SK-N-SH (cell line): ENCODE measurements around the gene WDR33. TPM values are rescaled to one million over a fixed set of nuclear protein-coding genes. Genes with fewer than 3 reads are reported as not detected.
"Not testable (repeated sequence)": the region's sequence is repeated elsewhere in the genome, so short reads cannot be mapped to it uniquely, and the experiment has no call there.

Experiments
- CTCF ChIA-PET: fragments of 300-600, 350-600 bp; formaldehyde crosslinking; extraction: SDS; loops from one replicate; lab custom pipeline; 2021; lab: Yijun Ruan, JAX
- POLR2A ChIA-PET: fragments of 350-600 bp; sonication (Branson Sonifier 250); formaldehyde crosslinking; extraction: SDS; loops from one replicate; lab custom pipeline; 2020; ENCODE audit warnings: antibody characterized with exemption, inconsistent platforms; lab: Yijun Ruan, JAX
- DNase-seq: peaks from one replicate; pipeline ENCODE4 v3.0.0; 2012
- H2AFZ ChIP-seq: fragments of 200-600 bp; sonication (generic); 2 replicates; pipeline ENCODE4 v1.8.1; 2016; ENCODE audit warnings: antibody characterized with exemption, mild to moderate bottlenecking, low read depth
- H3F3A ChIP-seq: fragments of 200-600 bp; sonication (generic); replicated peaks from 2 replicates; pipeline ENCODE3; 2016; ENCODE audit warnings: antibody characterized with exemption, mild to moderate bottlenecking; ENCODE audit not compliant: insufficient read depth
- H3K27ac ChIP-seq, 2 experiments: fragments of 200-500 bp in 1 of 2; fragments of 200-600 bp in 1 of 2; sonication (Bioruptor generic) in 1 of 2; sonication (generic), shearing (Covaris generic) in 1 of 2; 2 replicates each; pipeline versions ENCODE4 v1.5.1 to v1.6.1; 2014 to 2016; ENCODE audit warnings: low read depth in 2 of 2, inconsistent platforms in 1 of 2, low read length in 1 of 2, mild to moderate bottlenecking in 1 of 2, mixed read lengths in 1 of 2
- H3K27me3 ChIP-seq: fragments of 200-600 bp; sonication (generic), shearing (Covaris generic); 2 replicates; pipeline ENCODE4 v1.6.1; 2016; ENCODE audit warnings: mixed run types; ENCODE audit not compliant: insufficient read depth
- H3K36me3 ChIP-seq, 2 experiments: fragments of 200-500 bp in 1 of 2; fragments of 200-600 bp in 1 of 2; sonication (Bioruptor generic) in 1 of 2; sonication (generic) in 1 of 2; replicated peaks in 1 of 2; 2 replicates each; pipeline versions ENCODE3 to v1.5.1; 2014 to 2016; ENCODE audit warnings: low read length in 1 of 2, mild to moderate bottlenecking in 1 of 2; ENCODE audit not compliant: insufficient read depth in 2 of 2, control insufficient read depth in 1 of 2
- H3K4me1 ChIP-seq, 2 experiments: fragments of 200-500 bp in 1 of 2; fragments of 200-600 bp in 1 of 2; sonication (Bioruptor generic) in 1 of 2; sonication (generic), shearing (Covaris generic) in 1 of 2; 2 replicates each; pipeline versions ENCODE4 v1.5.1 to v1.6.1; 2014 to 2016; ENCODE audit warnings: low read depth in 1 of 2, low read length in 1 of 2, mixed run types in 1 of 2; ENCODE audit not compliant: insufficient read depth in 2 of 2, control insufficient read depth in 1 of 2
- H3K4me2 ChIP-seq: fragments of 200-600 bp; sonication (generic), shearing (Covaris generic); 2 replicates; pipeline ENCODE4 v1.6.1; 2017; ENCODE audit warnings: mixed run types
- H3K4me3 ChIP-seq, 2 experiments: fragments of 200-500 bp in 1 of 2; fragments of 200-600 bp in 1 of 2; sonication (Bioruptor generic) in 1 of 2; sonication (generic), shearing (Covaris generic) in 1 of 2; 2 replicates each; pipeline versions ENCODE4 v1.5.1 to v1.8.1; 2014 to 2016; ENCODE audit warnings: low read depth in 2 of 2, inconsistent platforms in 1 of 2, low read length in 1 of 2, mild to moderate bottlenecking in 1 of 2, mixed read lengths in 1 of 2, moderate library complexity in 1 of 2
- H3K79me2 ChIP-seq: fragments of 200-600 bp; sonication (generic); 2 replicates; pipeline ENCODE4 v1.8.1; 2017; ENCODE audit warnings: mild to moderate bottlenecking; ENCODE audit not compliant: insufficient read depth
- H3K9ac ChIP-seq: fragments of 200-600 bp; sonication (generic); 2 replicates; pipeline ENCODE4 v1.6.1; 2017; ENCODE audit warnings: mixed run types
- H3K9me2 ChIP-seq: fragments of 200-600 bp; sonication (generic); 2 replicates; pipeline ENCODE4 v1.6.1; 2017; ENCODE audit warnings: mixed run types
- H3K9me3 ChIP-seq: fragments of 200-600 bp; sonication (generic); 2 replicates; pipeline ENCODE4 v1.6.1; 2017; ENCODE audit warnings: mixed run types, mild to moderate bottlenecking, moderate library complexity
- H4K20me1 ChIP-seq: fragments of 200-600 bp; sonication (generic); 2 replicates; pipeline ENCODE4 v1.6.1; 2017; ENCODE audit warnings: mild to moderate bottlenecking, mixed run types; ENCODE audit not compliant: insufficient read depth
- GABPA ChIP-seq: IDR thresholded peaks from 2 replicates; pipeline ENCODE4 v1.4.0; 2012; ENCODE audit warnings: low read depth, mild to moderate bottlenecking
- NFIC ChIP-seq: IDR thresholded peaks from 2 replicates; pipeline ENCODE4 v1.4.0; 2012; ENCODE audit warnings: borderline replicate concordance
- NRF1 ChIP-seq: IDR thresholded peaks from 2 replicates; pipeline ENCODE4 v1.6.1; 2012; ENCODE audit warnings: low read depth, mild to moderate bottlenecking, low read length
- POLR2AphosphoS5 ChIP-seq: IDR thresholded peaks from 2 replicates; pipeline ENCODE4 v1.6.1; 2012; ENCODE audit warnings: low read depth, low read length
- RAD21 ChIP-seq: IDR thresholded peaks from 2 replicates; pipeline ENCODE4 v1.6.1; 2012; ENCODE audit warnings: mild to moderate bottlenecking, low read length
- RCOR1 ChIP-seq: fragments of 150-350 bp; IDR thresholded peaks from 2 replicates; pipeline ENCODE4 v1.6.1; 2017; ENCODE audit warnings: antibody characterized with exemption, low read length
- RFX5 ChIP-seq: IDR thresholded peaks from 2 replicates; pipeline ENCODE4 v1.6.1; 2012; ENCODE audit warnings: mild to moderate bottlenecking, improper control_type of control experiment, low read length
- SIN3A ChIP-seq: IDR thresholded peaks from 2 replicates; pipeline ENCODE4 v1.6.1; 2012; ENCODE audit warnings: low read depth, mild to moderate bottlenecking, low read length, moderate library complexity, borderline replicate concordance
- TCF12 ChIP-seq: IDR thresholded peaks from 2 replicates; pipeline ENCODE4 v1.4.0; 2012
- YY1 ChIP-seq: IDR thresholded peaks from 2 replicates; pipeline ENCODE4 v1.4.0; 2012; ENCODE audit warnings: low read depth, mild to moderate bottlenecking
- WGBS: methylation state at CpG from one replicate; pipeline ENCODE4 v1.1.6; 2017; ENCODE audit warnings: low lambda C conversion rate; 5-methylcytosine and 5-hydroxymethylcytosine counted together
- polyA plus RNA-seq, 3 experiments: library from polyadenylated mRNA; depleted of rRNA; stranded (reverse); fragments of >200 nt; gene quantifications; 2 replicates each; pipeline ENCODE4 v1.2.3, GENCODE V29; 2012
- TF ChIP-seq, protein P1 (sequence below): fragments of 200-600 bp; sonication (generic); IDR thresholded peaks from 2 replicates; pipeline ENCODE4 v1.6.1; 2017; ENCODE audit warnings: antibody characterized with exemption, mild to moderate bottlenecking, moderate library complexity
- TF ChIP-seq, protein P2 (sequence below): IDR thresholded peaks from 2 replicates; pipeline ENCODE4 v1.4.0; 2012; ENCODE audit warnings: low read depth, borderline replicate concordance

WDR33 gene
- polyA plus RNA-seq, 1 of the 3 experiments (the other 2 are of a cell fraction), result 12.4 TPM

DNA sequence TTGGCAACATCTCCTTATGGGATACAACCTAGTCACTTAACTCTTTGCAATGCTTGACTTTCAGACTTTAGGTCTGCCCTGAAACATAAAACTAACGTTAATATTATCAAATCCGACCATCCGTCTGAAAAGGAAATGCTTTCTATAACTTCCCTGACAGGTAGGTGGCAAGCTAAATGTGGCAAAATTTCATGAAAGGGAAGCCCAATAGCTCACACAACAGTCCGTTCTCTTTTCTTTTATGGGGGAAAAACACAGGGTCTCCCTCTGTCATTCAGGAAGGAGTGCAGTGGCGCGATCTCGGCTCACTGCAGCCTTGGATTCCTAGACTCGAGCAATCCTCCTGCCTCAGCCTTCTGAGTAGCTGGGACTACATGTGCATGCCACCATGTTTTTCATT lies 56.8 kb downstream of the WDR33 start:
- ChIA-PET POLR2A (no interaction called here), CTCF (no interaction called here)
- Histone ChIP-seq H3K9ac (no peak overlapping the region), H3K36me3 (peaks cover 28 to 48% of the 10 kb centered on the region in 2 experiments), H3K4me1 (peaks cover 0 to 4% of the 10 kb centered on the region in 2 experiments; a peak in 1 of 4 replicates), H3K27ac (no peak overlapping the region), H3K9me3 (no peaks in the 10 kb centered on the region), H3F3A (peaks cover 6% of the 10 kb centered on the region), H3K4me2 (no peak overlapping the region), H3K4me3 (no peak overlapping the region), H3K9me2 (no peaks in the 10 kb centered on the region), H4K20me1 (no peaks in the 10 kb centered on the region), H3K79me2 (no peaks in the 10 kb centered on the region; the same call in 1 of the 2 replicates), H3K27me3 (no peaks in the 10 kb centered on the region), H2AFZ (no peak overlapping the region)
- no peak for TF ChIP-seq YY1
- TF ChIP-seq, protein P1, sequence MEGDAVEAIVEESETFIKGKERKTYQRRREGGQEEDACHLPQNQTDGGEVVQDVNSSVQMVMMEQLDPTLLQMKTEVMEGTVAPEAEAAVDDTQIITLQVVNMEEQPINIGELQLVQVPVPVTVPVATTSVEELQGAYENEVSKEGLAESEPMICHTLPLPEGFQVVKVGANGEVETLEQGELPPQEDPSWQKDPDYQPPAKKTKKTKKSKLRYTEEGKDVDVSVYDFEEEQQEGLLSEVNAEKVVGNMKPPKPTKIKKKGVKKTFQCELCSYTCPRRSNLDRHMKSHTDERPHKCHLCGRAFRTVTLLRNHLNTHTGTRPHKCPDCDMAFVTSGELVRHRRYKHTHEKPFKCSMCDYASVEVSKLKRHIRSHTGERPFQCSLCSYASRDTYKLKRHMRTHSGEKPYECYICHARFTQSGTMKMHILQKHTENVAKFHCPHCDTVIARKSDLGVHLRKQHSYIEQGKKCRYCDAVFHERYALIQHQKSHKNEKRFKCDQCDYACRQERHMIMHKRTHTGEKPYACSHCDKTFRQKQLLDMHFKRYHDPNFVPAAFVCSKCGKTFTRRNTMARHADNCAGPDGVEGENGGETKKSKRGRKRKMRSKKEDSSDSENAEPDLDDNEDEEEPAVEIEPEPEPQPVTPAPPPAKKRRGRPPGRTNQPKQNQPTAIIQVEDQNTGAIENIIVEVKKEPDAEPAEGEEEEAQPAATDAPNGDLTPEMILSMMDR, result no peak
- TF ChIP-seq, protein P2, sequence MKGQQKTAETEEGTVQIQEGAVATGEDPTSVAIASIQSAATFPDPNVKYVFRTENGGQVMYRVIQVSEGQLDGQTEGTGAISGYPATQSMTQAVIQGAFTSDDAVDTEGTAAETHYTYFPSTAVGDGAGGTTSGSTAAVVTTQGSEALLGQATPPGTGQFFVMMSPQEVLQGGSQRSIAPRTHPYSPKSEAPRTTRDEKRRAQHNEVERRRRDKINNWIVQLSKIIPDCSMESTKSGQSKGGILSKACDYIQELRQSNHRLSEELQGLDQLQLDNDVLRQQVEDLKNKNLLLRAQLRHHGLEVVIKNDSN, result no peak
- no peak for TF ChIP-seq NRF1
- no peak for TF ChIP-seq RFX5
- TF ChIP-seq NFIC, result no peak
- no peak for TF ChIP-seq RCOR1
- no peak for TF ChIP-seq GABPA
- no peak for TF ChIP-seq SIN3A
- WGBS, result 97% methylated on average over 8 of the region's 8 CpGs
- DNase-seq, result no peak

DNA sequence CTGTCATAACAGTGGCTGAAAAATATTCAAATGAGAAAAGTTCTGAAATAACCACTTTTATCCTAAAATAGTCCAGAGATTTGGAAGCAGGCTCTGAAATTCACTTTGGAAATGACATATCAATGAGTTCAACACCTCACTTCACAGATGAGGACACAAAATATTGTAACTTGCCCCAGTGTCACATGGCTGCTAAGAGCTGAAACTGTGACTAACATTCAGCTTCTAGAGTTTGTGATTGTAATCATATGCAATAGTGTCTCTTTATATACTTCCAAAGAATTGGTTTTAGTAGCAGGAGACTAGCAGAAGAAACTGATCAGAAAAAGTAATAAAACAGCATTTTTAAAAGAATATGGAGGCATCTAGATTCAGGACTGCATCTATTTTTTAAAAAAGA lies 57.6 kb downstream of the WDR33 start:
- CTCF ChIA-PET, result no interaction called here
- peaks cover 6% of the 10 kb centered on the region for H3F3A ChIP-seq
- TF ChIP-seq RAD21 (no peak), POLR2AphosphoS5 (no peak), TCF12 (no peak)
- H4K20me1 ChIP-seq, result no peaks in the 10 kb centered on the region
- no peaks in the 10 kb centered on the region for H3K9me3 ChIP-seq
- peaks cover 22 to 43% of the 10 kb centered on the region in 2 experiments for H3K36me3 ChIP-seq
- no peak overlapping the region for H3K4me2 ChIP-seq
- no peak overlapping the region for H3K27ac ChIP-seq
- H3K27me3 ChIP-seq, result no peaks in the 10 kb centered on the region
- peaks cover 0 to 4% of the 10 kb centered on the region in 2 experiments; a peak in 1 of 4 replicates for H3K4me1 ChIP-seq
- H3K4me3 ChIP-seq, result no peak overlapping the region
- H3K9ac ChIP-seq, result no peak overlapping the region
- no peaks in the 10 kb centered on the region for H3K9me2 ChIP-seq
- no peaks in the 10 kb centered on the region; the same call in 1 of the 2 replicates for H3K79me2 ChIP-seq
- DNase-seq, result no peak
- POLR2A ChIA-PET, result no interaction called here
- H2AFZ ChIP-seq, result no peak overlapping the region

DNA sequence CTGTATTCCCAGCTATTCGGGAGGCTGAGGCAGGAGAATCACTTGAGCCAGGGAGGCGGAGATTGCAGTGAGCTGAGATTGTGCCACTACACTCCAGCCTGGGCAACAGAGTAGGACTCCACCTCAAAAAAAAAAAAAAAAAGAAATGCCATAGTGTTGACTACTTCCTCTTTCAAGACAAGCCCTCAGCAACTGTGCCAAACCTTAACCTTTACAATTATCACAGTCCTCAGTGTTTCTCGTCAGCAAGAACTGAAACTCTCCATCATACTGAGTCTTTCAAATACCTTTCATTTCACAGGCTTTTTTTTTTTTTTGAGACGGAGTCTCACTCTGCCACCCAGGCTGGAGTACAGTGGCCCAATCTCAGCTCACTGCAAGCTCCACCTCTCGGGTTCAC lies 61.4 kb downstream of the WDR33 start:
- H4K20me1 ChIP-seq, H3K79me2 ChIP-seq, H3K27me3 ChIP-seq, DNase-seq, H3K9ac ChIP-seq, H3K4me1 ChIP-seq, H2AFZ ChIP-seq, H3K4me3 ChIP-seq, H3K27ac ChIP-seq, H3K9me2 ChIP-seq, CTCF ChIA-PET, H3F3A ChIP-seq, H3K4me2 ChIP-seq, H3K9me3 ChIP-seq: not testable (repeated sequence)
- POLR2A ChIA-PET, result interaction anchor here (0.7 kb wide), 1 partner anchor 31 kb away, joined by 5 read pairs; no protein-coding TSS in a partner anchor
- H3K36me3 ChIP-seq, result peaks cover 30 to 37% of the 10 kb centered on the region in 2 experiments
- 94% methylated on average over 5 of the region's 5 CpGs for WGBS
